Right ventricle myocardium superior (tissue), 1 donor: ENCODE measurements around the gene SIPA1L3. TPM values are rescaled to one million over a fixed set of nuclear protein-coding genes. Genes with fewer than 3 reads are reported as not detected.
"Not testable (repeated sequence)": the region's sequence is repeated elsewhere in the genome, so short reads cannot be mapped to it uniquely, and the experiment has no call there.

ENCODE experiments used
- ATAC-seq: fragments of 200-7000 bp; cut with Tn5 transposase; one replicate; pipeline ENCODE4 v1.9.1; 2020; ENCODE audit warnings: mild to moderate bottlenecking; ENCODE audit not compliant: poor library complexity
- DNase-seq: peaks from one replicate; pipeline ENCODE4 v3.0.0-alpha.2; 2020
- intact Hi-C: fragments of 100-400 bp; cut with DNase I; formaldehyde crosslinking; loops from one replicate; pipeline ENCODE4 v1.11.2; 2022
- total RNA-seq: library from RNA; stranded (reverse); fragmentation: NEBNext Ultra II Directional; extraction: Animal tissue kit (Norgen Biotek cat#: 25700); gene quantifications from one replicate; pipeline ENCODE4 v1.2.1, GENCODE V29; 2021
- donor health status: DM: no; HTN: yes; CAD: no; lungs with severe emphysema.

The SIPA1L3 gene
- total RNA-seq, 1 donor from 2014 or later = 8.5 TPM

- DNase-seq, ATAC-seq, intact Hi-C loops: not testable (repeated sequence)
Observed at GRCh38 chr19:38071054-38071453, 164.0 kb downstream of the SIPA1L3 start.

- ATAC-seq (no peak), DNase-seq (no peak)
- intact Hi-C loops = no loop called here
Observed at GRCh38 chr19:38071647-38072046, 164.6 kb downstream of the SIPA1L3 start.

- ATAC-seq (no peak), DNase-seq (no peak)
- intact Hi-C loops = no loop called here
Observed at GRCh38 chr19:38072776-38073750, 166.1 kb downstream of the SIPA1L3 start.

GRCh38 chr19:38073841-38074685, 167.1 kb downstream of the SIPA1L3 start:
- intact Hi-C loops = no loop called here
- no peak for DNase-seq
- ATAC-seq = no peak

GRCh38 chr19:38076337-38076736, 169.3 kb downstream of the SIPA1L3 start:
- ATAC-seq = no peak

GRCh38 chr19:38078302-38078930, 171.4 kb downstream of the SIPA1L3 start:
- intact Hi-C loops = no loop called here
- DNase-seq (no peak), ATAC-seq (no peak)

More at GRCh38 chr19:38076337-38076736, 169.3 kb downstream of the SIPA1L3 start:
- intact Hi-C loops = no loop called here
- DNase-seq = no peak

GRCh38 chr19:38079926-38080380, 172.9 kb downstream of the SIPA1L3 start:
- ATAC-seq (no peak), DNase-seq (no peak)
- intact Hi-C loops = no loop called here

- no peak for DNase-seq
- no peak for ATAC-seq
- intact Hi-C loops = no loop called here
Observed at GRCh38 chr19:38081547-38082255, 174.7 kb downstream of the SIPA1L3 start.

- no peak for DNase-seq
- no peak for ATAC-seq
- intact Hi-C loops = no loop called here
Observed at GRCh38 chr19:38082256-38083118, 175.5 kb downstream of the SIPA1L3 start.

- intact Hi-C loops = no loop called here
- ATAC-seq = no peak
- DNase-seq = no peak
Observed at GRCh38 chr19:38084196-38084595, 177.2 kb downstream of the SIPA1L3 start.

- DNase-seq (no peak), ATAC-seq (no peak)
- intact Hi-C loops = loop anchor here (5.0 kb wide), 1 partner anchor 187 kb away; no protein-coding TSS in a partner anchor
Observed at GRCh38 chr19:38089440-38089839, 182.4 kb downstream of the SIPA1L3 start.

GRCh38 chr19:38093154-38093553, 186.1 kb downstream of the SIPA1L3 start:
- intact Hi-C loops = no loop called here
- no peak for ATAC-seq

GRCh38 chr19:38093587-38093986, 186.6 kb downstream of the SIPA1L3 start:
- DNase-seq (peak; percentile 66), ATAC-seq (peak; percentile 75)
- intact Hi-C loops = no loop called here

More at GRCh38 chr19:38093154-38093553, 186.1 kb downstream of the SIPA1L3 start:
- DNase-seq = no peak

GRCh38 chr19:38095411-38096308, 188.7 kb downstream of the SIPA1L3 start:
- intact Hi-C loops = loop anchor here (5.0 kb wide), 1 partner anchor 198 kb away; no protein-coding TSS in a partner anchor
- ATAC-seq (peak; percentile 72), DNase-seq (peak; percentile 78)

GRCh38 chr19:38099966-38100365, 193.0 kb downstream of the SIPA1L3 start:
- intact Hi-C loops = loop anchor here (5.0 kb wide), 1 partner anchor 203 kb away; no protein-coding TSS in a partner anchor
- ATAC-seq = no peak

GRCh38 chr19:38100589-38100988, 193.6 kb downstream of the SIPA1L3 start:
- intact Hi-C loops = no loop called here
- DNase-seq (no peak), ATAC-seq (no peak)

More at GRCh38 chr19:38099966-38100365, 193.0 kb downstream of the SIPA1L3 start:
- DNase-seq = no peak
